ENCODE results near the gene FBXO9.

Gene FBXO9

DNA sequence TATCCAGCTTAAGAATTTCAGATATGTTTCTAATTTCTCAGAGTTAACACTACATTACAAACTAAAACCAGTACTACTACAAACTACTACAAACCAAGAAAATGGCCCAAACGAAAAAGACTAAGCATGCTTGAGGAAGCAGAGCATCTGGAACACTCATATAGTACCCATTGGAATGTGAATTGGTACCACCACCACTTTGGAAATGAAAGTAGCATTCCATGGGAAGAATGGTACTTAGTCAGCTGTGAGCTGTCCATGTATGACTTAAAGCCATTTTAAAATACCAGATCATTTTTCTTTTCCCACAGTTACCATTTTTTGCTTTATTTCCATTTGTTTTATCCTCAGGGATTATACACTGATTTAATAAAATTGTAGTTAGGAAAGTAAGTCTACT lies 30.5 kb downstream of the FBXO9 start:
- DNase-seq = no peak

DNA sequence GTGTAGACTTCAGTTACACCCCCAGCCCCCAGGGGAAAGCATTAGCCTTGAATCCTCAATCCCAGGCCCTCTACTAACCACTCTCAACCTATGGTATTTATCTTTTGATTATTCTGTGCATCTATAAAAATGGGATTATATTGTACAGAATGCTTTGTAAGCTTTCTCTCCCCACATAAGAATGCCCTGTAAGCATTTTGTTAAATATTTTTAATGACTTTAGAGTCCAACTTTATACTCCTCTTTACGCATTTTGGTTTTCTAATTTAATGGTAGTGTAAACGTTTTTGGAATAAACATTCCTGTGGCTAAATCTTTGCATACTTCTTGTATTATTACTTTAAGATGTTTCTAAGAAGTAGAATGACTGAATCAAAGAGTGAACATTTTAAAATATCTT lies 35.4 kb downstream of the FBXO9 start:
- no peak for DNase-seq

DNA sequence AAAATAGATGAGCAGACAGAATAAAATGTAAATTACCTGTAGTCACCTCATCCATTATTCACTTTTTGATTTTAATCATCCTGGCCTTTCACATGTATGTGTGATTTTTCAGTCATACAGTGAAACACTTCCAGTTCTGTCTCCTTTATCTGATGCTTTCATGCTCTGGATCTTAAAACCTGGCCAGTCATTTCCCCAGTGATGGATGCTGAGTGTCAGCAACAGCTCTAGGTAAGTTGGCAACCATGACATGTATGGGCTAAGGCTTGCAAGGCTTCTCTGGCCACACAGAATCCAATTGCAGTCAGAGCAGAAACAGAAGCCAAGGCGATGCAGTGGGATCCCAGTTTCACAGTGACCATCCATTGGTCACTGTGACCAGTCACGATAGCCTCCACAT lies 35.8 kb downstream of the FBXO9 start:
- DNase-seq = no peak

DNA sequence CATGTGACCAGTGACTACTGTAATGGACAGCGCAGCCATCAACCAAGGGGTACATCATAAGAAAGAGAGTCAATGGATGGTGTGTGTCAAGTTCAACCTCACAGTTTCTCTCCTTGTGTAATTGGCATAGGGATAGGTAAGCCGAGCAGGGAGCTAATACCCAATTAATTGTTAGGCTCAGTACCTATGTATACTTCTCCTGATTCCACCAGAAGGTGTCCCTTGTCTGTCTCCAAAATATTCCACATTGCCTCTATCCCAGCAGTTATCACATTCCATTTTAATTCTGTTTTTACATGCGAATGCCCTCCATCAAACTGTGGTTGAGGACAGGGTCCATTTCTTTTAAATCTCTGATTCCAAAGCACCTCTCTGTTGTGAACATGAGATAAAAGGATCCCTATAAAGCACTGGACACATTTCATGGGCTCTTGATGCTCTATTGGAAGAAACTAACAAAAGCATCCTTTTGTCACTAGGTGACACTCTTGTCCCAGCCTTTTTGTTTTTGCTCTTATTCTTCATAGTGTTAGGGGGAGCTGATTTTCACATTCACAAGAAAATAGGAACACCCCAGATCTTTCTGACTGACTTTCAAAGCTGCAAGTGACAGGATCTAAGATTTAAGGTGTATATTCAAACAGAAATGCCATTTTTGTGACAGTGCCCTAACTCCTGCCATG lies 38.9 kb downstream of the FBXO9 start:
- DNase-seq = no peak

DNA sequence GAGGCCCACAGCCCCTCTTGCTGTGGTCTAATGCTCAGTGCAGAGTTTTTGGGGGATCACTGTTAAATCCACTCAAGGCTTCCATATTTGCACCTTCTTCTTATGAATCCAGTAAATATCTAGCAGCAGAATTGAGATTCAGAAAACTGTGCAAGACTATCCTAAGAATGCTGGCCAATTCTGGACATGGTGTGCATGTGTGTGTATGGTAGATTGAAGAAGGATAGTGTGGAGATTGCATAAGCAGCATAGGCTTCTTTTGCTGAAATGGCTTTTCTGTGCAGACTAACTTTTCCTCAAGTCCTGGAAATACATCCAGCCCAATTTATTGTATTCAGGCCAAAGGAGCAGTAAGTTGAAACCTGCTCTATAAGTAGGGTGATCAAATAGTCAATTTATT lies 39.7 kb downstream of the FBXO9 start:
- DNase-seq = no peak

DNA sequence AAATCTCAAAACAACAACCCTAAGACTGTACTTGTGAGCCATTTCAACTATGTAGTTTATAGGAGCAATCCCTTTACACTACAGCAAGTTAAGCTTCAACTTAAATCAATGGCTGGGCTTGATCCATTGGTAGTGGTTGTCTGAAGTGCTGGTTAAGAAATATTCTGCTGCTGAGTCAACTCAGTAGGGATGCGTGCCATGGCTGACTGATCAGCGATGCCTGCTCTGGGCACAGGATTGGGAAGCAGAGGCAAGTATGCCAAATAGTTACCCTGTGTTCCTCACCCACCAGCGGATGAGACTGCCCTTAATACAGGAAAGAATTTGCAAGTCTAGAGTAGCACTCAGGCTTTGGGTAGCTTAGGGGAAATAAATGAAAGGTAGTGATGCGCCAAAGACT lies 41.9 kb downstream of the FBXO9 start:
- no peak for DNase-seq

DNA sequence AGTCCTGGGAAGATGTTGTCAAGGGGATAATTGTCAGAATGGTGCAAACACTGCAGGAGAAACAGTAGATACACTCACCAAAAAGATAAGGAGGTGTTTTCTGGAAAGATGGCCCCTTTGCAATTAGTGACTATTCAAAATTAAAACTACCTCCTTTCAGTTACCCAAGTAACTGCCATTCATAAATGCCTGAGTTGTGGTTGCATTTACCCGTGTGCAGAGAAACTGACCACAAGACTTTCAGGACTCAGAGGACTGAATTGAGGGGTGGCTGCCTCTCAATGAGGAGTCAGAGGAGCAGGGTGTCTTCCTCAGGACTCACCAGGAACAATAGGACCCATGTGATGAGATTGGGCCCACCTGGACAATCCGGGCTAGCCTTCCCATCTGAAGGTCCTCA lies 44.4 kb downstream of the FBXO9 start:
- no peak for DNase-seq

DNA sequence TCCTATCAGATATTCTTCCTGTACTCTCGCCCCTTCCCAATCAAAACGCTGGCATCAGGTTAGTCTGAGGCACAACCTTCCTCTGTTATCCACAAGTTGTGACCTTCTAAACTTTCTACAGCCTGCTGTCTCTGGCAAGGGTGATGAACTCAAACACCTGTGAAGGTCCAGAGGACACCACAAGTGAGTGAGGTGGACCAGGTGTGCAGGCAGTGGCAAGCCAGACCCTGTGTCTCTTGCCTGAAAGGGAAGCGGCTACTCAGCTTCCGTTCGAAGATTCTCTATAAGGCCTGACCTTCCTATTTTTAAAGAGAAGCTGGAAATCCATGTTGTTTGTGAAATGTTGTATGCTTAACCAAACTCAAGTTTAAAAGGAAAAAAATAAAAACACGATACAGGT lies 46.7 kb downstream of the FBXO9 start:
- no peak for DNase-seq

DNA sequence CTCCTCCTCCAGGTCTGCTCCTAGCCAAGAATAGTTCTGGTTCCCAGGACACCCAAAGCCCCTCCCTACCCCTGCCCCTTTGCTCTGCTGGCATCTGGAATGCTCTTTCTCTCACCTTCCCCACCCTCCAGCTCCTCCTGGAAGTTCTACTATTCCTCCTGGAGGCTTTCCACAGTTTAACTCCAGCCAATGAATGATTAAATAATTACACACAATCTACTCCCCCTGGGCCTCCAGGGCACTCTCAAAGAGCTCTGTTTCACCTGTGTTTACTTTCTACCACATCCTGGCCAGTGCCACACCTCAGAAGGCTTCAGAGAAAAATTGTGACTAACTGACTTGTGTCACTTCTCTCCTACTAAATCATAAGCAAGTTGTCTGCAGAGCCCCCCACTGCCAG lies 47.2 kb downstream of the FBXO9 start:
- DNase-seq = no peak

DNA sequence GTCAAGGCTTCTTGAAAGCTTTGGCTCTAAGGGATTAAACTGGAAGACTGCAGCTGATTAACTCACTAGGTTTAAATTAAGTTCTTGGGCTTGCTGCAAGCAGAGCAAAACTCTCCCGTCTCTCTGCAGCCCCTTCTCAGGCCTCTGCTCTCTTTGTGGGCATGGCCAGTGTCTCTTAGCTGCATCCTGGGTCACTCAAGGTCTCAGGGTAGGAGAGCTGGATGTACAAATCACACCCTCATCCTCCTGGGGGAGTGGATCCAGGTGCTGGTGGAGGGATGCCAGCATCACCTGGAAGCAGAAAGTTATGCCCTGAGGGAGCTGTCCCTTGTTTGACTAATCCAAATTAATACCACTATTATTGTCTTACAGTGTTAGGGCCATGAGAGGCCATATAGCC lies 47.7 kb downstream of the FBXO9 start:
- no peak for DNase-seq

DNA sequence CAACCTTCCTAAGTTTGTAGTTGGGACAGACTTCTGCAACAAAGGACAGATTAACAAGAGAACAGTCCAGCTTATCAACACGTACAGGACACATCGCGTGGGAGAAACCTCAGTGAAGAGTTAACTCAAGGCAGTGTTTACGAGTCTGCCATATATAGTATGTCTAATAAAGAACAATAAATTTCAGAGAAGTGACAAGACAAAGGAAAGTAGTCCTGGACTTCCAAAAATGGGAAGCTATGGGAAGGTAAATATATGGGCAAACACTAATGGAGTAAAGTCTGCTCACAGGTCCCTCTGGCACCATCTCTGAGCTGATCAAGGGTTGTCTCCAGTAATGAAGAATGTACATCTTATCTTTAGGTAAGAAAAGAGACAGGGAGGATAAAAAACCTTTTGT lies 48.5 kb downstream of the FBXO9 start:
- DNase-seq = no peak

DNA sequence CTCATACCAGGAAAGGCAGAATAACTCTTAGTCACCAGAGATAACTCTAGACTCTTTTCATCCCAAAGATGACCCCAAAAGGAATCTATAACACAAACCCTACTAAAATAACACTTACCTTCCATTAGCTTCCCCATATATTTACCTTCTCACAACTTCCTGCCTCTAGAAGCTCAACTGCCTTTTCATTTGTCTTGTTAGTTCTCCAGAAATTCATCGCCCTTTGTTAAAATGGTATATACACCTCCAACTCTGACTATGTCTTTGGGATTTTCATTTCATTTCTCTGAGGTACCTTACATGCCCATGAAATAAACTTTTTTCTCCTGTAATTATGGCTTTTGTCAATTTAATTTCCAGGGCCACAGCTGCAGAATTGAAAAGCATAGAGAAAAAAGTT lies 49.9 kb downstream of the FBXO9 start:
- no peak for DNase-seq

DNA sequence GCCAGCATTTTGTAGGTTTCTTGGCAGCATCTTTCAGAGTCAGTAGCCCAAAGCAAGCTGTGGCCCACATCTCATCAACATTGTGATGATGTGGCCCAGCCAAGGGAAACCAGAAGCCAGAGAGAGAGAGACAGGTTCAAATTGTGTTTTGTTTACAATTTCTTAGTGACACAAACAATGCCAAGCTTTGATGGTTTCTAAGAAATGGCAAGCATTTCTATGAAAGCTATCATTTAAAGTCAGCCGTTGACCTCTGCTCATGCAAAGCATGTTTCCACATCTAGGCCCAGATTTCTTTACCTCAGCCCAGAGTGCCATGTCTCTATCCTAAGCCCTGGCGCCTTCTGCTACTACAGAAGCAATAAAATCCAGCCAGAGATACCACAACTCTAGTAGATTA lies 50.5 kb downstream of the FBXO9 start:
- DNase-seq = no peak

DNA sequence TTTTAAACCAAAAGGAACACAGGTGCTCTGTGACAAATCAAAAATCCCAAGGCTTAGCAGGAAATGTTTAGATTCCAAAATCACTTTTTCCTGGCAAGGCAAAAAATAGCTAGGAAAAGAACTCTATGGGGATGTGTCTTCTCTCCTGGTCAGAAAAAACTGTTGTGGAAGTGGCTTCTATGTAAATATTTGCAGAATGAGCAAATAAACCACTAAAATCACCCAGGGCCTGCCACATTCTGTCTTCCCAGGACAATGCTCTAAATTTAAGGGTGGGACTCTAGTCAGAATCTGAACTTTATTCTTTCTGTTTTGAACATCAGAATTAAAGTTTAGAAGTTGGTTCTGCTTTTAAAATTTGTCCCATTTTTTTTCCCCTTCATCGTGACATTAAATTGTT lies 54.1 kb downstream of the FBXO9 start:
- no peak for DNase-seq

DNA sequence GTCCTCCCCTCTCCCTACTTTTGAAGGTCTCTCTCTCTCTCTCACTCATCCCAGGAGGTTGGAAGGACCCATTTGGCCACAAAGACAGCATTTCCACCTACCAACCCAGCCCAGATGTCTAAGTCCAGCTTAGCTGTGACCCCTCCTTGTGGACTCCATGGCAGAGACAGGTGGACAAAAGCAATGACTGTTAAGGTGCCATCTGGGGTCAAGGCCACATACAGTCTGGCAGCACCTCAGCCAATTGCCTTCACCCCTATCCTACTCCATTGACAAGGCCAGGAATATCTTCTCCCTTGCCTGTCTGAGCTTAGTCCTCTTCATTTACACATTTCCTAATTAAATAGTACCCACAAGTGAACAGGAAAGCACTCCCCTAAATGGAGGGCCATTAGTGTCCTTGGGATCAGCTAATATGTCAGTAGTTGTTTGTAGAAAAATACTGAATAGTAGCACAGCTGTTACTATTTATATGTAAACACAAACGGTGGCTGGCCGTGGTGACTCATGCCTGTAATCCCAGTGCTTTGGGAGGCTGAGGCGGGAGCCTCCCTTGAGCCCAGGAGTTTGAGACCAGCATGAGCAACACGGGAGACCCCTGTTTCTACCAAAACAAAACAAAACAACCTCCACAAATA lies 54.7 kb downstream of the FBXO9 start:
- DNase-seq = no peak

DNA sequence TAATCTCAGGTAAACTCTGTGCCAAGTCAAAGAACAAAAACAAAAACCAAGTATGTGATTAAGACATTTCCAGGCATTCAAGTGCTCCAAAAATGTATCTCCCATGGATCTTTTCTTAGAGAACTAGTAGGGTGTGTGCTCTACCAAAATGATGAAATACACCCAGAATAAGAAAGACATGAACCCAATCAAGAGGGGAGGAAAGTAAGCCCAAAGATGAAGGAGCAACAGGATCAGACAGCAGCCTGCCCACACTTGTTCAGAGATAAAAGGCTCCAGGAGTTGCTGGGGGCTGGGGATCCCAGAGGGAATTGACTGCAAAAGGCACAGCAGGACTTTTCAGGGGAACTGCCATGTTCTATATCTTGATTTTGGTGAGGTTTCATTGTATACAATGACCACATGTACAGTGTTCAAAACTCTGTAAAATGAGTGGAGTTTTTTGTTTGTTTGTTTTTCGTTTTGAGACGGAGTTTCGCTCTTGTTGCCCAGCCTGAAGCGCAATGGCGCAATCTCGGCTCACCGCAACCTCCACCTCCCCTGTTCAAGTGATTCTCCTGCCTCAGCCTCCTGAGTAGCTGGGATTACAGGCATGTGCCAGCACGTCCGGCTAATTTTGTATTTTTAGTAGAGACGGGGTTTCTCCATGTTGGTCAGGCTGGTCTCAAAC lies 59.1 kb downstream of the FBXO9 start:
- DNase-seq = no peak

DNA sequence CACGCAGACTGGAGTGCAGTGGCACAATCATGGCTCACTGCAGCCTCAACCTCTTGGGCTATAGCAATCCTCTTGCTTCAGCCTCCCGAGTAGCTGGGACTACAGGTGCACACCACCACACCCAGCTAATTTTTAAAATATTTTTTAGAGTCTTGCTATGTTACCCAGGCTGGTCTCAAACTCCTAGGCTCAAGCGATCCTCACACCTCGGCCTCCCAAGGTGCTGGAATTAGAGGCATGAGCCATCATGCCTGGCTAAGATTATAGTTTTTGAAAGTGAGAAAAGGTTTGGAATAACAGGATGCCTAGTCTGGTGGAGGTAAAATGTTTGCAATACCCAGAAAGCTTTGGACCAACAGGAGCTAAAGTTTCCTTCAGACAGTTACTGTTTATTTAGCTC lies 60.1 kb downstream of the FBXO9 start:
- DNase-seq = no peak

DNA sequence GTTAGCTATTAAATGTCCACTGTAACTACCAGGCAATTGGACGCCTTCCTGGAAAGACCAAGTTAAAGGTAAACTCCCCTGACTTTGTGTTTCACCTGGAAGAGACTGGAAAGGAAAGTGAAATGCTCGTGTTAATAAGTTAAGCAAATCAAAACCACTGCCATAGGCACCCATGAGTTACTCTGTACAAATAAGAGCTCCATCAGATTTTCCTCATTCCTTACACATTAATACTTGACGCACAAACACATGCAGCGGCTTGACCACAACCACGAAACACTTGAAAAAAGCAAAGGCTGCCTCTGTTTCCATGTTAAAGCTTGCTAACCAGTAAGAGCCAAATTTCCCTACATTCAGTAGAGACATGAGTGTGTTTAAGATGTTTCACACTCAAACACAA lies 63.6 kb downstream of the FBXO9 start:
- no peak for DNase-seq

DNA sequence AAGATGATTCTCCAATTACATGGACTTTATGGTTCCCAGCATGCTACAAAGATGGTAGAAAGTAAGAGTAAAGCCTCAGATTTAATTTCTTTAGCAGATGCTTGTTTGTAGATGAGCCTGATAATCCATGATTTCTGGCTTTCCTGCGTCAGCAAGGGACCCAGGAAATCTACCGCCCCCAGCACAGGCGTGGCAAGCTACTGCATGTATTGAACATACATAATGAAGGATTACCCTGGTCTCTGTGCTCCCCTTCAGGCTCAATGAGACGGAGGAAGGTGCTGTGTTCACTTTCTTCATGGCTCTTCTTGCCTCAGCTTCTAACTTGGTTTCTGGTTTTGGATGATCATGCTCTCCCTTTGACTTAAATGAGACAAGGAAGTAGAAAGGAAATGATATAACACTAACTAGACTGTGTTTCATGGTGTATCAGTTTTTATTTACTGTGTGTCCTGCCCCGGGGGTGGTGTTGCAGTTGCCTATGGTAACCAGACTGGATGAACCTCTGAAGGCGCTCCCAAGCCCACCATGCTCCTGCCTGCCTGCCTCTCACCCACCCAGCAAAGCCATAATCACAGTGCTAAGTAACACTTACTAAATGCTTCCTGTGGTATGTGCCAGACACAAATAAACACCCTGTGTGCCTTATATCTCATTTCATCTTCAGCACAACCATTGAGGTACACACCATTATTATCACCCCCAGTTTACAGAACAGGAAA lies 65.5 kb downstream of the FBXO9 start:
- DNase-seq = no peak

DNA sequence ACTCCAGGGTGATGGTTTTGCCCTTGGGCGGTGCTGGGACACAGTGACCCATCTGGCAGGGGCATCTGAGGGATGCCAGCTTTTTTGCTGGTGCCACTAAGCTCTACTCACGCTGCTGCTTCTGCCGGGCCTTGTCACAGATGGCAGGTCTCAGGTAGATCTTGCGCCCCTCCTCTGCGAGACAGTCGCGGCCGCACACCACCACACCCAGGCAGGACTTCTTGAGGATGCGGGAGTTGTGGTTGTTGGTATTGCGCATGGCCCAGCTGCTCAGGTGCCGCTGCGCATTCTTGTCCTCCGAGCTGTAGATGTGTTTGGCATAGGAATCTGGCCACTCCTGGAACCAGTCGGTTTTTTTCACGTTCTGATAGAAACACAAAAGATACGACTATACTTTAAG lies 68.8 kb downstream of the FBXO9 start:
- no peak for DNase-seq

DNA sequence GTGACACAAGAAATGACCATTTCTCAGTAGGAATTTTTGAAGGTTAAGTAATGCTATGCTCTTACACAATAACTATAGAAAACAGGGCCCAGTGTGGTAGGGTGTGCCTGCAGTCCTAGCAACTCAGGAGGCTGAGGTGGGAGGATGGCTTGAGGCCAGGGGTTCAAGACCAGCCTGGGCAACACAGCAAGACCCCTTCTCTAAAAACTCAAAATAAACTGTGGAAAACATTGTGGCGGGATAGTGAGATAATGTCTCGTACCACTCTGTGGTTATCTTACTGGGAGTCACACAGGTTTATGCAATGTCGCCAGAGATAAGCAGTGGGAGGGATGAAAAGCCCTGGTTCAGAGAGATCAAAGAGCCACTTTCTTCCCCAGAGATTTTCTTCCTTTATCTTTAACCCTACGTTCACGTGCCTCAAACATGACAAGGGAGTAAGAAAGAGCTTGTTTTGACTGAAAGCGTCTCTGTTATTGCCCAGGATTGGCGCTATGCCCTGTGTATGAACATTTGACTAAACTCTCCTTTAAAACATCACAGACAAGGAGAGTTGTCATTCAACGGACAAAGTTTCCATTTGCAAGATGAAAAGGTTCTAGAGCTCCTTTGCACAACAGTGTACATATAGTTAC lies 69.5 kb downstream of the FBXO9 start:
- DNase-seq = no peak

DNA sequence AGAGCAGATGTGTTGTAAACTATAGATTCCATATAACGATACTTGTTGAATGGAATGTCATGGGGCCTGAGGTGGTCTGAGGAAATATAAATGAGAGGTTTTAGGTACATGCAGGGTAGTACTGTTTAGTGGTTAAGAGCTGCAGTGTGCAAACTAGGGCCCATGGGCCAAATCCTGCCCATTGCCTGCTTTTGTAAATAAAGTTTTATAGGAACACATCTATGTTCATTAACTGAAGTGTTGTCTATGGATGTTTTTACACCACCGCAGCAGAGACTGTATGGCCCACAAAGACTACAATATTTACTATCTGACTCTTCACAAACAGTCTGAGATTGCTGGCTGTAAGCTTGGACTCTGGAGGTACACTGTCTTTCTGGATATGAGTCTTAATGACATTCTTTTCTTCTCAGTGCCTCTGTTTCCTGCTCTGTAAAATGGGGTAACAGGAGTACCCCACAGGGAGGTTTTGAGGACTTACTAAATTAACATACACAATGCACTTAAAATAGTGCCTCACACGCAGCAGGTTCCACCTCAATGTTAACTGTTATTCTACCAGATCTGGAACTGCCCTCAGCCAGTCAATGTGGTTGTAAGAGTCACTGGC lies 70.9 kb downstream of the FBXO9 start:
- no peak for DNase-seq

DNA sequence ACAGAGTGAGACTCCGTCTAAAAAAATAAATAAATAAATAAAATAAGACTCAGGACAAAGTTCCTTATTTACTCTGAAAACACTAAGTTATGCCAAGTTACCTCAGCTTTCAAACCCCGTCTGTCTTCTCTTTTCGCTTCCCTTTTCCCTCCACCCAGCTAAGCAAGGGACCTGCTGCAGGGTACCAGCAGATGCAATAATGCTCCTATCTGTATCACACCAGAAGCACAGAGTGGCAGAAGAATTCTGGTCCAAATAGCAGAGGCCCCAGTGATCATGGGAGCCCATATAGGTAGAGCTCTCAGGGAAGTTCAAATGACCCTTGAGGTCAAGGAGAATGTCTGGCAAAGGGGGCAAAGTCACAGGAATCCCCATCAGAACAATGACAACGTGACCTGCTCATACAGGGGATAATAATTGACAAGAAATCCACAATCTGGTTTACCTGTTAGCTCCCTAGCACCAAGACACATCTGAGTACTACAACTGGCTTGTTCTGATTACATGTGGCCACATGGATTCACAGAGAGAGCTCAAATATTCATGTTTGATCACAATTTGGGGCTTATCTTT lies 74.7 kb downstream of the FBXO9 start:
- DNase-seq = no peak
